Measurements from ENCODE around the gene PIGP.
A peak's percentile ranks its signal among the peaks of the same experiment; 100 is the strongest.
"Not testable (repeated sequence)": the region's sequence is repeated elsewhere in the genome, so short reads cannot be mapped to it uniquely, and the experiment has no call there.

Gene PIGP

GRCh38 chr21:37076087-37076850 is 3.4 kb upstream of the PIGP start:
- DNase-seq (ENCODE audit: low read depth in 2 of 2), result no peak

GRCh38 chr21:37075214-37075770 is 2.4 kb upstream of the PIGP start:
- DNase-seq (ENCODE audit: low read depth in 2 of 2), result no peak

GRCh38 chr21:37074546-37074945 is 1.7 kb upstream of the PIGP start:
- DNase-seq (ENCODE audit: low read depth in 2 of 2), result no peak

GRCh38 chr21:37074197-37074510 is 1.3 kb upstream of the PIGP start:
- DNase-seq (ENCODE audit: low read depth in 2 of 2), result no peak

GRCh38 chr21:37073417-37074196 is 736 bp upstream of the PIGP start:
- peak; percentile 24 to 42 for DNase-seq (ENCODE audit: low read depth in 2 of 2)

GRCh38 chr21:37072274-37072987 is 440 bp downstream of the PIGP start:
- peak in 1 of 2 donors; percentile 52 for DNase-seq (ENCODE audit: low read depth in 2 of 2)

- no peak for DNase-seq (ENCODE audit: low read depth in 2 of 2)
Measured at GRCh38 chr21:37071561-37072273, 1.2 kb downstream of the PIGP start.

- no peak for DNase-seq (ENCODE audit: low read depth in 2 of 2)
Measured at GRCh38 chr21:37065561-37066177, 7.2 kb downstream of the PIGP start.

GRCh38 chr21:37064841-37065240 is 8.0 kb downstream of the PIGP start:
- no peak for DNase-seq (ENCODE audit: low read depth in 2 of 2)

- no peak for DNase-seq (ENCODE audit: low read depth in 2 of 2)
Measured at GRCh38 chr21:37063433-37063832, 9.4 kb downstream of the PIGP start.

GRCh38 chr21:37062593-37062935 is 10.3 kb downstream of the PIGP start:
- DNase-seq (ENCODE audit: low read depth in 2 of 2), result no peak

- no peak for DNase-seq (ENCODE audit: low read depth in 2 of 2)
Measured at GRCh38 chr21:37061926-37062592, 10.8 kb downstream of the PIGP start.

- DNase-seq (ENCODE audit: low read depth in 2 of 2), result no peak
Measured at GRCh38 chr21:37060296-37060695, 12.6 kb downstream of the PIGP start.

- no peak for DNase-seq (ENCODE audit: low read depth in 2 of 2)
Measured at GRCh38 chr21:37059181-37059580, 13.7 kb downstream of the PIGP start.

- no peak for DNase-seq (ENCODE audit: low read depth in 2 of 2)
Measured at GRCh38 chr21:37058261-37058660, 14.6 kb downstream of the PIGP start.

- DNase-seq (ENCODE audit: low read depth in 2 of 2), result no peak
Measured at GRCh38 chr21:37057614-37058013, 15.3 kb downstream of the PIGP start.

- no peak for DNase-seq (ENCODE audit: low read depth in 2 of 2)
Measured at GRCh38 chr21:37055271-37055855, 17.5 kb downstream of the PIGP start.

GRCh38 chr21:37049741-37050140 is 23.1 kb downstream of the PIGP start:
- DNase-seq (ENCODE audit: low read depth in 2 of 2), result not testable (repeated sequence)

- DNase-seq (ENCODE audit: low read depth in 2 of 2), result no peak
Measured at GRCh38 chr21:37047079-37047478, 25.8 kb downstream of the PIGP start.

- no peak for DNase-seq (ENCODE audit: low read depth in 2 of 2)
Measured at GRCh38 chr21:37045556-37045955, 27.3 kb downstream of the PIGP start.
